GM04503 (cell line): ENCODE results near the gene MAP3K6.

Experiments
- DNase-seq: peaks from one replicate; pipeline ENCODE4 v3.0.0-alpha.2; 2012; ENCODE audit warnings: low read depth

Gene MAP3K6

DNA sequence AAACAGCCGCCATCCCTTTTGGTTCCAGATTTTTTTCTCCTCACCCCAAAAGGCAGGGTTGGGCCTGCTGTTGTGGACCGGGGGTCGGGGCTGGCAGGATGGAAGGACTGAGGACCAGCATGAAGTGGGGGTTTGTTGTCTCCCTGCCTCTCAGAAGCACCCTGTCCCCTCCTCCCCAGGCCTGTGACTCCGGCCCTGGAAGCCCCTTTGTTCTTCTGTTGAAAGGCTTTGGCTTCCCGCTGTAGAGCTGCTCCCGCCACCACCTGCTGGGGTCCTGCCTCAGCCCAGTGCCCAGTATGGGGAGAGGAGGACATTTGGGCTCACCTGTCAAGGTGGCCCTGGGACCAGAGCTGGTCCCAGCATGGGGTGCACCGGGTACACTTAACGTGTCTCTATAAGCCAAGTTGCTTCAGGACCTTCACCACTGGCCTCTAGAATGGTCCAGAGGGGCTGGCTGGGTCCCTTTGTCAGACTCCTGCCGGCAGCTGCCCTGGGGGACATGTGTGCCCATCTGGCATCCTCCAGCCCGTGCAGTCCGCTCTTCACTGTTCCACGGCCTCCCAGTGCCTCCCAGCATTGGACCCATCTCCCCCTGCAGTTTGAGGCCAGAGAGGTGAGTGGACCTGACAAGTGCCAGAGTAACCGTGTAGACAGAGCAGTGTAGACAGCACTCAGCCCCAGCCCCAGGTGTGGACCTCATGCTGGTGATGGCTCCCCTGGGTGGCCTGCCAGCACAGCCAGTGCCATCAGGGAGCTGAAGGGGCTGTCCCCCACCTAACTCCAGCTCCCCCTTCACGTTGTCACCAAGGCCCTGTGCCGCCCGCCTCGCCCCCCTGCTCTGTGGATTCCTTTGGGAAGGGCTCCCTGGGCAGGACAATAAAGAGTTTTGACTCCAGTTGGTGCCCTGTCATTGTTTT lies 31.0 kb downstream of the MAP3K6 start:
- DNase-seq, result no peak

DNA sequence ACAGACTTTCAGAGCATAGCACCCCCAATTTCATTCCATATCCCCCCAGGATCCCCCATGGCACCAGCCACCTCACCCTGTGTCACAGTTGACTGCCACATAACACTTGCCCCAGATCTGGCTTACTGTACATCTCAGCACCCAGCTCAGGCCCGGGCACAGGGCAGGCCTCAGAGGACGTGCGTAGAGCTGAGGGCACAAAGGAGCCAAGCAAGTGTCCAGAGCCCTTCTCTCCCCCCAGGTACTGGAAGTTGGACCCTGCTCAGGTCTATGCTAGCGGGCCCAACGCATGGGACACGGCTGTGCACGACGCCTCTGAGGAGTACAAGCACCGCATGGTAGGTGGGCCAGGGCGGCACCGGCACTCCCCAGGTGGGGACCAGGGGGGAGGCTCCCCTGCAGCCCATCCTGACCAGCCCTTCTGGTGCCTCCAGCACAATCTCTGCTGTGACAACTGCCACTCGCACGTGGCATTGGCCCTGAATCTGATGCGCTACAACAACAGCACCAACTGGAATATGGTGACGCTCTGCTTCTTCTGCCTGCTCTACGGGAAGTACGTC lies 33.0 kb downstream of the MAP3K6 start:
- no peak for DNase-seq

DNA sequence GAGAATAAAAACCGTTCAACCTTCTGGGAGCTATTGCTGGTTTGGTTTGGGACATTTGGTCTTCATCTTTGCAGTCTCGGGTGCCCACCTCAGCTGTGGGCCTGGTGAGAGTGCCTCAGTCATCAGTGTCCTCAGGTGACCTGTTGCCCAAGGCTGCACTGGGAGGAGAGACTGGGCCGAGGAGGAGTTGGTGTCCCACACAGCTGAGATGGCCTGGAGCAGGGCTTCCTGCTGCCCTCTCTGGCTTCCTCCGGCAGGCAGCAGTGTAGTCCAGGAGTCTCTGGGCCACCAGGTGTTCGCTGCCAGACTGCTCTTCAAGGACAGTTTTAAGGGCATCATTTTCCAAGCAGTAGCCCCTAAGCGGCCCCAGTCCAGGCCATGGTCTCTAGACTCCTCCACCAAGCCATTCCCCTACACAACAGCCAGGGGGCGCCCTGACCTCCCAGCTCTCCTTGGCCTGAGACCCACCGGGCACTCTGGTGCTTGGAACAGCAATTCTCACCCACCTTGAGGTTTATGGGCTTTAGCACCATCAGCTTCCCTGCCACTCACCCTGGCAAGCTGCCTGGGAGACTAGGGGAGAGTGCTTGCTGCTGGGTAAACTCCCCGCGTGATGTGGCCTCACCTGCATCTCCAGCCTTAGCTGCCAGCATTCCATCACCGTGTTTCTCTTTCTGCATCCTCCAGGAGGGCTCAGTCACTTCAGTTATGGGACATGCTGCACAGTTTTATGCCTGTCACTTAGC lies 34.1 kb downstream of the MAP3K6 start:
- DNase-seq, result no peak

DNA sequence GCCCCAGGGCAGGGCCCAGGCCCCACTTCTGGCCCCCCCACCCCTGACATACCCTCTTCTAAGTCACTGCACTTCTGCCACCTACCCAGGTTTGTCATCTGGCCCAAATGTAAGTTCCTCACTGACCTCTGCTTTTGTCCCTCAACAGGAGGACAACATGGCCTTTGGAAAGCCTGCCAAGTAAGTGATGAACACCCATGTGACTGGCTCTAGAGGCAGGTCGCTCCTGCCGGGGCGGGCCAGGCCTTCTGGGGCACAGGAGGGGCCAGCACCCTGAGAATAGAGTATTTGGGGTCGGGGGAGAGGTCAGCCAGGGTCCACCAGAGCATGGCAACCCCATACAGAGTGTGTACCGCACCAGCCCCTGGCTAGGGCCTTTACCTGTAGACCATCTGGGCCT lies 34.8 kb downstream of the MAP3K6 start:
- DNase-seq, result no peak

DNA sequence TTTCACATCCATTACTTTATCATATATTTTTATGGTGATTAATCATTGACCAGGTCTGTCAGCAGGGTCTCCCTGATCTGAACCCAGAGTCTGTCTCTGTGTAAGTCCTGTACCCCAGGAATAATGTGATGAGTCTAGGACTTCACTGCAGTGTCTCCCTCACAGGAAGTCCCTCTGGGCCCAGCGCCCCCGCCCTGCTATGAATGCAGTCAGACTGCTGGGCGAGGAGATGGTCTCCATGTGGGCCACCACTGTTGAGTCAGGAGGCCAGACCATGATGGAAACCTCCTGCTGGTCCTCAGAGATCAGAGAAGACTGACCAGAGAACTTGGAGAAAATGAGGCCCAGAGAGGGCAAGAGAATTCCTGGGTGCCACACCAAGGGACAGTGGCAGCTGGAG lies 35.3 kb downstream of the MAP3K6 start:
- no peak for DNase-seq

DNA sequence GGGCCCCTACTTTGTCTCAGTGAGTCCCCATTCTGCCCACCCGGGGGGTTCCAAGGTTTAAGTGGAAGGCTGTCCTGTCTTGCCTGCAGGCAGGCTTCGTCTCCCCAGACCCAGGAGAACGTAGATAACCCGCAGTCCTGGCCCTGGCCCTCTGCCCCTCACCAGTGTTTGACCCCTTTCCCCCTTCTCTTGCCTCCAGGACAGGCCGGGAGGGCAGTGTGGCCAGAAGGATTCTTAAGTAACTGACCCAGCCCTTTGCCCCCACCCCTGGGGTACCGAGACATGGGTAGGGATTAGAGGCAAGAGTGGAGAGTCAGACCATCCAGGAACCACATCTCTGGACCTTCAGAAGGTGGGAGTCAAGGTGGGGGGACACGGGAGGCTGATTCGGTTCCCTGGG lies 36.0 kb downstream of the MAP3K6 start:
- DNase-seq, result no peak

DNA sequence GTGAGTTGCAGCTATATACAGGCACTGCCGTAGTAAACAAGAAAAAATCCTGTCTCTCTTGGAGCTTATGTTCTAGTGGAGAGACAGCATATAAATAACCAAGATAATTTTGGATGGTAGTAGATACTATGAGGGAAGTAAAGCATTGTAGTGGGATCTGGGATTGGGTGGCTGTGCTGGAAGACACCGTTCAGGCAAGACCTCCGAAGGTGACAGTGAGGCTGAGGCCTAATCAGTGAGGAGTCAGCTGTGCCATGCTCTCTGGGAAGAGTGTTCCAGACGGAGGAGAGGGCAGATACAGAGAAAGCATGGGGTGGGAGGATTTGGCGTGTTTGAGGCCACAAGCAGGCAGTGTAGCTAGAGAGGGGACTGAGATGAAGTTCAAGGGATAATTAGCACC lies 38.8 kb downstream of the MAP3K6 start:
- DNase-seq, result no peak

DNA sequence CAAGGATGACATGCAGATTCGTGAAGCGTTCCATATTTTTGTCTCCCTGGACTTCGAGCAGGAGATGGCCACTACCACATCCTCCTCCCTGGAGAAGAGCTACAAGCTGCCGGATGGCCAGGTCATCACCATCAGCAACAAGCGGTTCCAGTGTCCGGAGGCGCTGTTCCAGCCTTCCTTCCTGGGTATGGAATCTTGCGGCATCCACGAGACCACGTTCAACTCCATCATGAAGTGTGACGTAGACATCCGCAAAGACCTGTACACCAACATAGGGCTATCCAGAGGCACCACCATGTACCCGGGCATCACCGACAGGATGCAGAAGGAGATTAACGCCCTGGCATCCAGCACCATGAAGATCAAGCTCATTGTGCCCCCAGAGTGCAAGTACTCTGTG lies 41.5 kb downstream of the MAP3K6 start:
- DNase-seq, result no peak

DNA sequence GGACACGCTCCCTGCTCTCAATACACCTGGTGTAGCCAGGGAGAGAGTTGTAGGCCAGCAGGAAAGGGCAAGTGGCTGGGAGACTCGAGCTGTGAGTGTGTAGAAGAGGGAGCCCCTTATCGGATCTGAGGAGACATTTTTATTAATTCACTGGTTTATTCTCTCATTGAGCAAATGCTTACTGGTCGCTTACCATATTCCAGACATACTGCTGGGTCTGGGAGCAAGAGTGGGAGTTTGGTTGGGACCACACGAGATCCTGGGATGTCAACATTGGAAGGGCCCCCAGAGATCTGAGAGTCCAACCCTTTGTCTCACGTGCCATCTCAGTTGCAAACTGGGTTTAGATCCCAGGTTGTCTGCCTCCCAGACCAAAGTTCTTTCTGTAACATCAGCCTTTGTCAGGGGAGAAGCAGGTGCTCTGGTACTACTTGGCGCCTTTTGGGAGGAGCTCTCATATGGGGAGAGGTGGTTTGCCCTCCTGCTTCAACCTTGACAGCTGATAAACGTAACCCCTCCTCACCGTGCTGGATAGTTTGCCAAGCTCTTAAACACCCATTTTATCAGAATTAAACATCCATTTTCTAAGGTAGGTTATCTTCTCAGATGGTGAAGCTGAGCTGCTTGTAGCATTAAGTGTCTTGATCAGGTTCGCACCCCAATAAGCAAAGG lies 44.1 kb downstream of the MAP3K6 start:
- DNase-seq, result no peak

DNA sequence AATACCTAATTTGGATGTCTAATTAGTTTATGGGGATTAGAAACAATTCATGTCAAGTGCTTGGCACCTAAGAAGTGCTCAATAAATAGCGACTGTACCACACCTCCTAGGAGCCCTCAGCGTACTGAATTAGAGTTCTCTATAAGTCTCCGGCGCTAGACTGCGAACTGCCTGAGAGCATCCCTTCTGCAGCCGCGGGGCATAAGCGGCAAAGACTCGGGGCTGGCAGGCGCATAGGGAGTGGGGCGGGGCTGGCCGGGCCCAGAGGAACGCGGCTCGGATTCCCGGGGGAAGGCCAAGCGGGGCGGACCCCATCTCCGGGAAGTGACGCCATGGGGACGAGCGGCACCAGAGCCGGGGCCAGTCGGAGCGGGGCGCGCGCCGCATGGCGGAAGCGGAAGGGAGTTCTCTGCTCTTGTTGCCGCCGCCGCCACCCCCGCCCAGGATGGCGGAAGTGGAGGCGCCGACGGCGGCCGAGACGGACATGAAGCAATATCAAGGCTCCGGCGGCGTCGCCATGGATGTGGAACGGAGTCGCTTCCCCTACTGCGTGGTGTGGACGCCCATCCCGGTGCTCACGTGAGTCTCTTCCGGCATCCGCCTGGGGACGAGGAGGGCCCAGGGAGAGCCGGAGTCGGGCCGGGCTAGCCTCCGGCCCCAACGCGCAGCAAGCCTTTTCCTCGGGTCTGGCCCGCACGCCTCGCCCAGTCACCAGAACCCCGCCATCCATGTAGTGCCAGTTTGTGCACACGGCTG lies 44.8 kb downstream of the MAP3K6 start, which contains the start of gene TMEM222:
TSS of gene TMEM222 (plus strand) at position 351 of the 756 bp plus-strand sequence. CDS start at position 386, 35 bp downstream.
- DNase-seq, result peak; percentile 76

DNA sequence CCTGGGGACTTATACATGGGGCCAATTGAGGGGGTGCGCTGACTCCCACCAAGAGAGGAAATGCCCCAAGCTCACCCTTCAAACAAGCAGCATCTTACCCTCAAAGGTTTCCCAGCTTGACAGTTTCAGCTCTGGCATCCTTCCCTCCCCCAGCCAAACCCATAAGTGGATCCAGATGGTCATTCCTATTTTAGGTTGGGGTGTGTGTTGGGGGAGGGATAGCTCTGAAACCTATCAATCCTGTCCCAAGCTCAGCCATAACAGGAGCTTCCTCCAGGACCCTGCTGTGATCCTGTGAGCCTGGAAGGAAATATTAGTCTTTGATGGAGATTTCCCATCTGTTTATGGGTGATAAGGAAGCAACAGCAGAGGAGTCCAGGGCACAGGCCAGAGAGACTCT lies 48.2 kb downstream of the MAP3K6 start:
- DNase-seq, result peak; percentile 34

DNA sequence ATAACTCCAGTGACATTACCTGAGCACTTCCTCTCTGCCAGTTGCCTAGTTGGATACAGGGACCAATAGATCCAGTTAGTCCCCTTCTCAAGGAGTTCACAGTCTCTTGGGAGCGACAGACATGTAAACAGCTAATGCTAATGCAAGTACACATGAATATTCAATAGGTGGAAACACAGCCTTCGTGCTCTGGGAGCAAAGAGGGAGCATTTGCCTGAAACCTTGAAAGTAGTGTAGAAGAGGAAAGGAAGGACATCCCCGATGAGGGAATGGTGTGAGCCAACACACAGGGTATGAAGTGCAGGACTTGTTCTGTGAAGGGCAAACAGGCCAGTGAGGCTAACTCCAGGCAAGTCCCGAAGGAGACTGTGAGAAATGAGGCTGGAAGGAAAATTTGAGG lies 48.6 kb downstream of the MAP3K6 start:
- DNase-seq, result no peak

DNA sequence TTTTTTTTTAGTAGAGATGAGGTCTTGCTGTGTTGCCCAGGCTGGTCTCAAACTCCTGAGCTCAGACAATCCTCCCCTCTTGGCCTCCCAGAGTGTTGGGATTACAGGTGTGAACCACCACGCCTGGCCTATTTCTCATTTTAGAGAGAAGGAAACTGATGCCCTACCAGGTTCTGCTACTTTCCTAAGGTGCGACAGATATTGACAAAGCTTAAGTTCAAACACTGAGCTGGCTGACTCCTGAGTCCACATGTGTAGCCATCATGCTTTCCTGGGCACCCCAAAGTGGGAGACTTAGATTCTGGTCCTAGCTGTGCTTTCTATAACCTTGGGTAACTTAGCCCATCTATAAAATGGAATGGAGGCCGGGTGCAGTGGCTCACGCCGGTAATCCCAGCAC lies 49.9 kb downstream of the MAP3K6 start:
- DNase-seq, result no peak

DNA sequence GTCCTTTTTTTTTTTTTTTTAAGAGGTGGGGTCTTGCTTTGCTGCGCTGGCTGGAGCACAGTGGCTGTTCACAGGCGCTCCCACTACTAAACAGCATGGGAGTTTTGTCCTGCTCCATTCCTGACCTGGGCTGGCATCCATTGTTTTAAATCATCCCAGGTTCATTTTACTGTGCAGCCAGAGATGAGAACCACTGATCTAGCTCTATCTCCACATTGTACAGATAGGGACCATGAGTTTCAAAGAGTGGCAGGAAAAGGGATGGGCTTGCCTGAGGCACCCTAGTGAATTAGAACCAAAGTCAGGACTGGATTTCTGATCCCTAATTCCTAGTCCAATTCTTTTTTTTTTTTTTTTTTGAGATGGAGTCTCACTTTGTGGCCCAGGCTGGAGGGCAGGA lies 52.0 kb downstream of the MAP3K6 start:
- DNase-seq, result no peak

DNA sequence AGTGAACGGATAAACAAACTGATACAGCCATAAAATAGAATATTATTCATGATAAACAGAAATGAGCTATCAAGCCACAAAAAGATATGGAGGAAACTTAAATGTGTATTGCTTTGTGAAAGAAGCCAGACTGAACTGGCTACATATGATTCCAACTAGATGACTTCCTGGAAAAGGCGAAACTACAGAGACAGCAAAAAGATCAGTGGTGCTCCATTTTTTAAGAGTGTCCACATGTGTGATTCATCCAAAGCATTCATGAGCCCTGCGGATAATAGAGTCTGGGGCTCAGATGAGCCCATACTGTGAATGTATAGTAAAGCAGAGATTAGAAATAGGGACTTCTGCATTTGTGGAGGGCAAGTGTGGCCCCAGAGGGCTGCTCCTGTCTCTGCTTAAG lies 52.6 kb downstream of the MAP3K6 start:
- no peak for DNase-seq

DNA sequence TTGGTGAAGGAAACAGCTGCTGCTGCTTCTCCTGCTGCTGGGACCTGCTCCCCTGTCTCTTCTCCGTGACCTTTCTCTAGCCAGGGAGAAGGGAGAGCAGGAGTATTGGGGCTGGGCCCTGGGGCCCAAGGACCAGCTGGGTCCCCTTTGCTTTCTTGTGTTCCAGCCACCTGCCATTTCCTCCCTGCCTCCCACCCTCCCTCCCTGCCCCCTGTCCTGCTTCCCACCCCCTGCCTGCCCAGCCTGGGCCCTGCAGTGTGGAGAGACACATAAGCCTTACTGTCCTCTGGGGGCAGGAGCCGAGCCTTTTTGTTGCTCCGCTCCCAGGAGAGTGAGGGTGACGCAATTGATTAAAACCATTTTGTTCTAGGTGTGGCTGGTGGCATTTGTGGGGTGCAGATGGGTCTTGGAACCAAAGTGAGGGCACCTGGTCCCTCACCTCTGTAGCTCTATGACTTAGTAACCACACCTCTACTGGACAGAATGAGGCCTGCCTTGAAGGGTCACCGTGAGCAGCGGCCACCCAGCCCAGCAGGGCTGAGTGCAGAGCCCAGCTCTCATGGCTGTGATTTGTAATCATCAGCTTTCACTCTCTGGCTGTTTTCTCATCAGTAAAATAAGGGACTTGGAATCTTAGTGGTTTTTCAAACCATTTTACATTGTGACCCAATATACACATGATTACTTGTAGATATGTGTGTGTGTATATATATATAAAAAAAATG lies 58.7 kb downstream of the MAP3K6 start:
- no peak for DNase-seq

DNA sequence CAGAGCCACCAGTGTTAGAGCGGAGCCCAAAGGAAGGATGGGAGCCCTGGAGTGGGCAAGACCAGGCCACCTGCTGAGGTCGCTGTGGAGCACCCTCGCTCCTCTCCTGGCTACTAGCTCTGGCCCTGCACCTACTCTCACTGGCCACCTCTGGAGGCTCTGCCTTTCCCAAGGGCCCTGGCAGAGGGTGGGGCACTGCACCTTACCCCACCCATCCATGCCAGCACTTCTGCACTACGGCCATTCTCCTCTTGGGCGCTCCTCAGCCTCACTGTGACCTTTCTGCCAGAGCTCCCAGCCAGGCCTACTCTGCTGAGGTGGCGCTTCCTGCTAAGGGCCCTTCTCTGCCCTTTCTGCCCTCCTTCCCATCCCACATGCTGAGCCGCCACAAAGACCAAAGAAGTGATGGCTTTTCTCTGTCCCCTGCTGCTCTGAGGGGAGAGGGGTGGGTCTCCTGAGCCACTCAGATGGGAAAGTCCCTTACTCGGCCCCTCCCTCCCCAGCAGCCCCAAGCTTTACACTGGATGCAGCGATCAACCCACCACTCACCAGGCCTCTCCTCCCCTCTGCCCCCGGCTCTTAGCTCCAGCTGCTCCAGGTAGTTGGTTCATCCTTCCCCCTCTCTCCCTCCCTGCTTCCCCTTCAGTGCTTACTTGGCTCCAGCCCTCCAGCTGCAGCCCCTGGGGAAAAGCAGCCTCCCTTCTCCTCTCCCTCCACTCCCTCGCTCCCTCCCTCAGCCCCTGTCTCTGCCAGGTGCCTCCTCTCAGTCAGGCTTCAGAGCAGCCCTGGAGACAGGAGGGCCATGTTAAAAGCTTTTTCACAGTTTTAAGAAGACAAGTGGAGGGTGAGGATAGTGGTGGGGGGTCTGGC lies 59.6 kb downstream of the MAP3K6 start:
- DNase-seq, result no peak

DNA sequence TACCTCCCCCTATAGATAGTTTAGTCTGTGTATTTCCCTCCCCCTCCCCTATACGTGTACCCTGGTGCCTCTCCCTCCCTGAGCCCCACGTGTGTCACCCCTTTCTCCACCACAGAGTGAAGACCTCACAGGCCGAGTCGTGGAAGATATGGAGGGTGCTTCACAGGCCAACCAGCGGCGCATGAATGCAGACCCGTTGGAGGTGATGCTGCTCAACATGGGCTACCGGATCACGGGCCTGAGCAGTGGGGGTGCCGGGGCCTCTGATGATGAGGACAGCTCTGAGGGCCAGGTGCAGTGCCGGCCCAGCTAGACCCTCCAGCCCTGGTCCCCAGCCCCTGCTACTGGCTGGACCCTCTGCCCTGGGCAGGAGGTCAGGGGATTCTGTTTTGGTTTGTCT lies 60.7 kb downstream of the MAP3K6 start:
- DNase-seq, result no peak
